Neural cell (in vitro differentiated cells): ENCODE results near the gene ZNF415. TPM values are rescaled to one million over a fixed set of nuclear protein-coding genes. Genes with fewer than 3 reads are reported as not detected.

Source experiments
- H2AFZ ChIP-seq: fragments of 200-600, 300-800 bp; sonication (generic), shearing (Covaris generic); 2 replicates; pipeline ENCODE4 v1.6.0; 2014; ENCODE audit warnings: low read depth, mild to moderate bottlenecking, antibody characterized with exemption, low read length, moderate library complexity
- H3F3A ChIP-seq: fragments of 200-600 bp; shearing (Covaris generic); 2 replicates; pipeline ENCODE4 v1.6.1; 2016; ENCODE audit warnings: mild to moderate bottlenecking, moderate library complexity, mixed read lengths, antibody characterized with exemption, low read length; ENCODE audit not compliant: insufficient read depth, poor library complexity, severe bottlenecking
- H3K27ac ChIP-seq: fragments of 200-600, 300-800 bp; sonication (generic), shearing (Covaris generic); 2 replicates; pipeline ENCODE4 v1.5.1; 2014; ENCODE audit warnings: mild to moderate bottlenecking, low read length, moderate library complexity
- H3K27me3 ChIP-seq: fragments of 300-800, 200-600 bp; sonication (generic), shearing (Covaris generic); 2 replicates; pipeline ENCODE4 v1.6.0; 2014; ENCODE audit warnings: mild to moderate bottlenecking, low read depth, low read length, moderate library complexity; ENCODE audit not compliant: insufficient read depth
- H3K36me3 ChIP-seq: fragments of 300-800, 200-600 bp; sonication (generic), shearing (Covaris generic); 2 replicates; pipeline ENCODE4 v1.5.1; 2014; ENCODE audit warnings: mild to moderate bottlenecking, antibody characterized with exemption, low read length, moderate library complexity; ENCODE audit not compliant: insufficient read depth
- H3K4me2 ChIP-seq: fragments of 300-800, 200-600 bp; sonication (generic), shearing (Covaris generic); 2 replicates; pipeline ENCODE4 v1.6.0; 2014; ENCODE audit warnings: mild to moderate bottlenecking, low read length
- H3K4me3 ChIP-seq: fragments of 300-800, 200-600 bp; sonication (generic), shearing (Covaris generic); 2 replicates; pipeline ENCODE4 v1.5.1; 2014; ENCODE audit warnings: mild to moderate bottlenecking, low read length, moderate library complexity
- H3K79me2 ChIP-seq: fragments of 200-600 bp; shearing (Covaris generic); replicated peaks from 2 replicates; pipeline ENCODE4 v1.6.0; 2014; ENCODE audit warnings: mild to moderate bottlenecking, low read length, moderate library complexity; ENCODE audit not compliant: insufficient read depth
- H3K9ac ChIP-seq: fragments of 300-800, 200-600 bp; sonication (generic), shearing (Covaris generic); 2 replicates; pipeline ENCODE4 v1.6.1; 2016; ENCODE audit warnings: mild to moderate bottlenecking, low read length, mixed read lengths
- H3K9me2 ChIP-seq: fragments of 200-600 bp; shearing (Covaris generic); 2 replicates; pipeline ENCODE4 v1.6.1; 2016; ENCODE audit warnings: mild to moderate bottlenecking, low read length, mixed read lengths; ENCODE audit not compliant: insufficient read depth
- H3K9me3 ChIP-seq: fragments of 200-600, 300-800 bp; sonication (generic), shearing (Covaris generic); 2 replicates; pipeline ENCODE4 v1.6.1; 2016; ENCODE audit warnings: mild to moderate bottlenecking, mixed run types, low read length, moderate library complexity, mixed read lengths
- H4K20me1 ChIP-seq: fragments of 200-600 bp; shearing (Covaris generic); 2 replicates; pipeline ENCODE4 v1.6.1; 2016; ENCODE audit warnings: mild to moderate bottlenecking, mixed run types; ENCODE audit not compliant: insufficient read depth
- EP300 ChIP-seq: fragments of 450-650 bp; conservative IDR thresholded peaks from 2 replicates; pipeline ENCODE4 v1.6.1; 2014; ENCODE audit warnings: antibody characterized with exemption, mild to moderate bottlenecking, moderate library complexity; ENCODE audit not compliant: poor library complexity, severe bottlenecking
- EZH2 ChIP-seq: fragments of 200-600, 300-800 bp; shearing (Covaris generic), sonication (generic); IDR thresholded peaks from 2 replicates; pipeline ENCODE4 v1.6.1; 2014; ENCODE audit warnings: antibody characterized with exemption, low read length, borderline replicate concordance, mild to moderate bottlenecking; ENCODE audit not compliant: insufficient read depth, poor library complexity, severe bottlenecking
- MXI1 ChIP-seq: fragments of 450-650 bp; conservative IDR thresholded peaks from 2 replicates; pipeline ENCODE4 v1.6.1; 2014; ENCODE audit warnings: antibody characterized with exemption, mild to moderate bottlenecking; ENCODE audit not compliant: poor library complexity, severe bottlenecking
- POLR2AphosphoS5 ChIP-seq: IDR thresholded peaks from 2 replicates; pipeline ENCODE4 v1.6.1; 2012
- RAD21 ChIP-seq: fragments of 450-650 bp; conservative IDR thresholded peaks from 2 replicates; pipeline ENCODE4 v1.6.1; 2014; ENCODE audit warnings: antibody characterized with exemption, mild to moderate bottlenecking, moderate library complexity
- SMC3 ChIP-seq: fragments of 450-650 bp; conservative IDR thresholded peaks from 2 replicates; pipeline ENCODE4 v1.6.1; 2014; ENCODE audit warnings: antibody characterized with exemption, mild to moderate bottlenecking, moderate library complexity; ENCODE audit not compliant: poor library complexity
- TAF1 ChIP-seq: IDR thresholded peaks from 2 replicates; pipeline ENCODE4 v1.6.1; 2012; ENCODE audit warnings: low read depth
- polyA plus RNA-seq: library from polyadenylated mRNA; depleted of rRNA; stranded (reverse); fragments of >200 nt; gene quantifications from 2 replicates; pipeline ENCODE4 v1.2.3, GENCODE V29; 2014
- TF ChIP-seq, protein P1 (sequence below): fragments of 450-650 bp; IDR thresholded peaks from 2 replicates; pipeline ENCODE4 v1.5.1; 2014; ENCODE audit warnings: antibody characterized with exemption, mild to moderate bottlenecking, moderate library complexity; ENCODE audit not compliant: poor library complexity, severe bottlenecking
- TF ChIP-seq, protein P2 (sequence below): IDR thresholded peaks from 2 replicates; pipeline ENCODE4 v1.6.1; 2012; ENCODE audit warnings: borderline replicate concordance

The ZNF415 gene
- polyA plus RNA-seq, 1 donor from 2014 or later, result 25.9 TPM

- TF ChIP-seq, protein P1, sequence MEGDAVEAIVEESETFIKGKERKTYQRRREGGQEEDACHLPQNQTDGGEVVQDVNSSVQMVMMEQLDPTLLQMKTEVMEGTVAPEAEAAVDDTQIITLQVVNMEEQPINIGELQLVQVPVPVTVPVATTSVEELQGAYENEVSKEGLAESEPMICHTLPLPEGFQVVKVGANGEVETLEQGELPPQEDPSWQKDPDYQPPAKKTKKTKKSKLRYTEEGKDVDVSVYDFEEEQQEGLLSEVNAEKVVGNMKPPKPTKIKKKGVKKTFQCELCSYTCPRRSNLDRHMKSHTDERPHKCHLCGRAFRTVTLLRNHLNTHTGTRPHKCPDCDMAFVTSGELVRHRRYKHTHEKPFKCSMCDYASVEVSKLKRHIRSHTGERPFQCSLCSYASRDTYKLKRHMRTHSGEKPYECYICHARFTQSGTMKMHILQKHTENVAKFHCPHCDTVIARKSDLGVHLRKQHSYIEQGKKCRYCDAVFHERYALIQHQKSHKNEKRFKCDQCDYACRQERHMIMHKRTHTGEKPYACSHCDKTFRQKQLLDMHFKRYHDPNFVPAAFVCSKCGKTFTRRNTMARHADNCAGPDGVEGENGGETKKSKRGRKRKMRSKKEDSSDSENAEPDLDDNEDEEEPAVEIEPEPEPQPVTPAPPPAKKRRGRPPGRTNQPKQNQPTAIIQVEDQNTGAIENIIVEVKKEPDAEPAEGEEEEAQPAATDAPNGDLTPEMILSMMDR, result no peak
- TF ChIP-seq TAF1 (no peak), RAD21 (no peak), EZH2 (no peak), POLR2AphosphoS5 (no peak), MXI1 (no peak), SMC3 (no peak), EP300 (no peak)
- TF ChIP-seq, protein P2, sequence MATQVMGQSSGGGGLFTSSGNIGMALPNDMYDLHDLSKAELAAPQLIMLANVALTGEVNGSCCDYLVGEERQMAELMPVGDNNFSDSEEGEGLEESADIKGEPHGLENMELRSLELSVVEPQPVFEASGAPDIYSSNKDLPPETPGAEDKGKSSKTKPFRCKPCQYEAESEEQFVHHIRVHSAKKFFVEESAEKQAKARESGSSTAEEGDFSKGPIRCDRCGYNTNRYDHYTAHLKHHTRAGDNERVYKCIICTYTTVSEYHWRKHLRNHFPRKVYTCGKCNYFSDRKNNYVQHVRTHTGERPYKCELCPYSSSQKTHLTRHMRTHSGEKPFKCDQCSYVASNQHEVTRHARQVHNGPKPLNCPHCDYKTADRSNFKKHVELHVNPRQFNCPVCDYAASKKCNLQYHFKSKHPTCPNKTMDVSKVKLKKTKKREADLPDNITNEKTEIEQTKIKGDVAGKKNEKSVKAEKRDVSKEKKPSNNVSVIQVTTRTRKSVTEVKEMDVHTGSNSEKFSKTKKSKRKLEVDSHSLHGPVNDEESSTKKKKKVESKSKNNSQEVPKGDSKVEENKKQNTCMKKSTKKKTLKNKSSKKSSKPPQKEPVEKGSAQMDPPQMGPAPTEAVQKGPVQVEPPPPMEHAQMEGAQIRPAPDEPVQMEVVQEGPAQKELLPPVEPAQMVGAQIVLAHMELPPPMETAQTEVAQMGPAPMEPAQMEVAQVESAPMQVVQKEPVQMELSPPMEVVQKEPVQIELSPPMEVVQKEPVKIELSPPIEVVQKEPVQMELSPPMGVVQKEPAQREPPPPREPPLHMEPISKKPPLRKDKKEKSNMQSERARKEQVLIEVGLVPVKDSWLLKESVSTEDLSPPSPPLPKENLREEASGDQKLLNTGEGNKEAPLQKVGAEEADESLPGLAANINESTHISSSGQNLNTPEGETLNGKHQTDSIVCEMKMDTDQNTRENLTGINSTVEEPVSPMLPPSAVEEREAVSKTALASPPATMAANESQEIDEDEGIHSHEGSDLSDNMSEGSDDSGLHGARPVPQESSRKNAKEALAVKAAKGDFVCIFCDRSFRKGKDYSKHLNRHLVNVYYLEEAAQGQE, result no peak
- Histone ChIP-seq H3K9ac (no peak overlapping the region), H4K20me1 (no peaks in the 10 kb centered on the region), H3K27me3 (no peaks in the 10 kb centered on the region), H3K9me2 (no peaks in the 10 kb centered on the region), H3K4me3 (no peak overlapping the region), H3F3A (no peaks in the 10 kb centered on the region), H3K27ac (no peak overlapping the region), H3K79me2 (peaks cover 3% of the 10 kb centered on the region), H2AFZ (no peak overlapping the region), H3K4me2 (no peak overlapping the region), H3K36me3 (no peaks in the 10 kb centered on the region), H3K9me3 (peaks cover 6% of the 10 kb centered on the region)
These were observed 54.0 kb downstream of the ZNF415 start for GRCh38 chr19:53078668-53079067.

DNA sequence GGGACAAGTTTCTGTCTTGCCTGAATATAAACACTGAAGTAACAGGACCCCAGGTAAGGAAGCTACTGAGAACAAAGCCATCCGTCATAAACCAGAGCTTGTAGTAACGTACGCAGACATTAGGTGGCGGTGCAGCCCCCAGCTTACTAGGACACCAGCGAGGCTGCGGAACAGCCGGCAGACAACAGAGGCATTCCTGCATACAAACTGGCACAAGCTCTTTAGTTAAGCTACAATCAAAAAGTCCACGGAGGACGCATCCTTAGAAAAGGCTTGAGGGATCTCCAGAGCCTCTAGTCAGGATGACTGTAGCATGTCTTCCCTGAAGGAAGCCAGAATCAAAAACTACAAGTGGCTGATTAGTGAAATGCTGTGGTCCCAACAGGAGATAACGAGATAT is 55.7 kb downstream of the ZNF415 start:
- H3K36me3 ChIP-seq, result peaks cover 11% of the 10 kb centered on the region

More for the DNA sequence above, 55.7 kb downstream of the ZNF415 start:
- H4K20me1 ChIP-seq, result no peaks in the 10 kb centered on the region
- H3K9me2 ChIP-seq, result no peaks in the 10 kb centered on the region
- no peak overlapping the region for H3K4me2 ChIP-seq
- H2AFZ ChIP-seq, result no peak overlapping the region
- H3K79me2 ChIP-seq, result peaks cover 3% of the 10 kb centered on the region
- no peak overlapping the region for H3K4me3 ChIP-seq
- H3K9me3 ChIP-seq, result peaks cover 6% of the 10 kb centered on the region
- TF ChIP-seq, protein P1, result peak; percentile 65
- TF ChIP-seq RAD21 (peak; percentile 43), SMC3 (peak; percentile 17), EP300 (no peak)
- no peak overlapping the region for H3K9ac ChIP-seq
- no peaks in the 10 kb centered on the region for H3F3A ChIP-seq
- no peak overlapping the region for H3K27ac ChIP-seq
- no peaks in the 10 kb centered on the region for H3K27me3 ChIP-seq
